ENCODE data around the gene ADPRM. TPM values are rescaled to one million over a fixed set of nuclear protein-coding genes. Genes with fewer than 3 reads are reported as not detected.
"Not testable (repeated sequence)": the region's sequence is repeated elsewhere in the genome, so short reads cannot be mapped to it uniquely, and the experiment has no call there.

Gene ADPRM
- total RNA-seq, 1 donor from 2014 or later, result 8.9 TPM

- Mint-ChIP-seq H3K27me3 (ENCODE audit: insufficient read depth, low read depth) (no peaks in the 10 kb centered on the region), H3K4me3 (no peak overlapping the region), H3K36me3 (peaks cover 20% of the 10 kb centered on the region), H3K4me1 (no peaks in the 10 kb centered on the region), H3K27ac (no peak overlapping the region), H3K9me3 (no peaks in the 10 kb centered on the region)
- peaks cover 12% of the 10 kb centered on the region for H4K20me1 ChIP-seq (ENCODE audit: low read depth)
- DNase-seq (ENCODE audit: low spot score), result peak; percentile 41
- H3K4me1 ChIP-seq, result no peaks in the 10 kb centered on the region
- peaks cover 19% of the 10 kb centered on the region for H3K36me3 ChIP-seq
- no peaks in the 10 kb centered on the region for H3K27me3 ChIP-seq
- no peak overlapping the region for H3K4me3 ChIP-seq
- no peak for TF ChIP-seq EZH2phosphoT487 (IDR thresholded peaks at IDR 0.05)
- peak; percentile 71 for TF ChIP-seq CTCF (IDR thresholded peaks at IDR 0.05)
- peaks cover 18% of the 10 kb centered on the region for H3K79me2 ChIP-seq (ENCODE audit: low read depth)
- peaks cover 3% of the 10 kb centered on the region for H3F3A ChIP-seq (ENCODE audit: low read depth)
- no peak overlapping the region for H3K9ac ChIP-seq
- no peaks in the 10 kb centered on the region for H3K9me3 ChIP-seq (ENCODE audit: low read depth)
- H3K27ac ChIP-seq, result no peak overlapping the region
- no peak overlapping the region for H2AFZ ChIP-seq (replicated peaks)
- H3K4me2 ChIP-seq, result no peak overlapping the region
These were observed 13.5 kb upstream of the ADPRM start for GRCh38 chr17:10683853-10684252.

- Histone ChIP-seq H3K9ac (no peak overlapping the region), H3K36me3 (peaks cover 27% of the 10 kb centered on the region), H3K4me2 (no peak overlapping the region), H3K9me3 (ENCODE audit: low read depth) (no peaks in the 10 kb centered on the region), H3K27ac (no peak overlapping the region), H3K4me1 (no peaks in the 10 kb centered on the region), H3F3A (ENCODE audit: low read depth) (peaks cover 3% of the 10 kb centered on the region), H2AFZ (replicated peaks) (no peak overlapping the region), H3K27me3 (no peaks in the 10 kb centered on the region), H3K4me3 (no peak overlapping the region), H3K79me2 (ENCODE audit: low read depth) (peaks cover 54% of the 10 kb centered on the region), H4K20me1 (ENCODE audit: low read depth) (peaks cover 21% of the 10 kb centered on the region)
- TF ChIP-seq EZH2phosphoT487 (IDR thresholded peaks at IDR 0.05), result no peak
- no peaks in the 10 kb centered on the region for H3K27me3 Mint-ChIP-seq (ENCODE audit: insufficient read depth, low read depth)
- H3K27ac Mint-ChIP-seq, result no peak overlapping the region
- no peaks in the 10 kb centered on the region for H3K9me3 Mint-ChIP-seq
- H3K4me3 Mint-ChIP-seq, result no peak overlapping the region
- H3K36me3 Mint-ChIP-seq, result peaks cover 26% of the 10 kb centered on the region
- no peaks in the 10 kb centered on the region for H3K4me1 Mint-ChIP-seq
- DNase-seq (ENCODE audit: low spot score), result no peak
These were observed 9.9 kb upstream of the ADPRM start for GRCh38 chr17:10687499-10687898.

- H3K27ac ChIP-seq; H3K4me1 Mint-ChIP-seq; H3K27ac Mint-ChIP-seq; H3K4me1 ChIP-seq; H3K9me3 Mint-ChIP-seq; H3K9me3 ChIP-seq (ENCODE audit: low read depth); H3K36me3 Mint-ChIP-seq; DNase-seq (ENCODE audit: low spot score); H3K36me3 ChIP-seq; H3F3A ChIP-seq (ENCODE audit: low read depth); H3K27me3 ChIP-seq; H3K27me3 Mint-ChIP-seq (ENCODE audit: insufficient read depth, low read depth); H2AFZ ChIP-seq (replicated peaks): not testable (repeated sequence)
- peak overlapping the region; percentile 96 for H3K4me3 Mint-ChIP-seq
- Histone ChIP-seq H3K4me3 (peak overlapping the region; percentile 91), H3K79me2 (ENCODE audit: low read depth) (peaks cover 91% of the 10 kb centered on the region), H3K9ac (peak overlapping the region; percentile 67), H3K4me2 (peak overlapping the region; percentile 85), H4K20me1 (ENCODE audit: low read depth) (peaks cover 15% of the 10 kb centered on the region)
These were observed 1.5 kb upstream of the ADPRM start for GRCh38 chr17:10695875-10696407.

GRCh38 chr17:10698096-10698818, 863 bp downstream of the ADPRM start:
- peak overlapping the region; percentile 96 for H3K4me3 Mint-ChIP-seq
- DNase-seq (ENCODE audit: low spot score), result no peak
- Histone ChIP-seq H3K4me2 (peak overlapping the region; percentile 85), H3K9me3 (ENCODE audit: low read depth) (no peaks in the 10 kb centered on the region), H3K9ac (peak overlapping the region; percentile 18), H3K27me3 (no peaks in the 10 kb centered on the region), H2AFZ (replicated peaks) (peak overlapping the region; percentile 66), H4K20me1 (ENCODE audit: low read depth) (no peaks in the 10 kb centered on the region), H3K36me3 (no peaks in the 10 kb centered on the region), H3K27ac (peak overlapping the region; percentile 38), H3K4me3 (peak overlapping the region; percentile 91), H3F3A (ENCODE audit: low read depth) (no peaks in the 10 kb centered on the region), H3K79me2 (ENCODE audit: low read depth) (peaks cover 76% of the 10 kb centered on the region), H3K4me1 (peaks cover 10% of the 10 kb centered on the region)
- H3K9me3 Mint-ChIP-seq, result no peaks in the 10 kb centered on the region
- TF ChIP-seq CTCF (IDR thresholded peaks at IDR 0.05), result no peak
- peak overlapping the region; percentile 91 for H3K27ac Mint-ChIP-seq
- H3K27me3 Mint-ChIP-seq (ENCODE audit: insufficient read depth, low read depth), result no peaks in the 10 kb centered on the region
- H3K36me3 Mint-ChIP-seq, result no peaks in the 10 kb centered on the region
- H3K4me1 Mint-ChIP-seq, result peaks cover 9% of the 10 kb centered on the region

All from neural progenitor cell (in vitro differentiated cells).